NT2/D1 (cell line): Measurements from ENCODE around the gene JARID2.

ENCODE experiments used
- YY1 ChIP-seq: IDR thresholded peaks from 2 replicates; pipeline ENCODE4 v1.6.1; 2011; ENCODE audit not compliant: insufficient read length, insufficient read depth
- ZNF274 ChIP-seq: IDR thresholded peaks from 2 replicates; pipeline ENCODE4 v1.6.1; 2011; ENCODE audit warnings: mild to moderate bottlenecking, low read depth, low read length

DNA sequence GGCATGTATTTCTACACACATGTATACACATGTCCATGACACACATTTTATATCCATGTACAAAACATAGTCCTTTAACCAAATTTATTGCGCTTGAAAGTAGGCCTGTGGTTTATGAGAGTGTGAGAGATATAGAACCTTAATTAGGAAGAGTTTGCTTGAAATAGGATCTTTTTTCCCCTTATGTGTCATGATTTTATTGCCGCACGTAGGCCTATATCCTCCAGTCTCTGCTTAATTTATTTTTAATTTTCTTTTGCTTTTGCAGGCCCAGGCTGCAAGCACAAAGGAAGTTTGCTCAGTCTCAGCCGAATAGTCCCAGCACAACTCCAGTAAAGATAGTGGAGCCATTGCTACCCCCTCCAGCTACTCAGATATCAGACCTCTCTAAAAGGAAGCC, 205.9 kb downstream of the JARID2 start:
- TF ChIP-seq ZNF274 = no peak
- no peak for TF ChIP-seq YY1
